HG02798 (cell line): ENCODE results near the gene VAMP1.

ENCODE experiments used
- ATAC-seq: cut with Tn5 transposase; IDR thresholded peaks from one replicate; pipeline ENCODE4 v1.9.1; 2021; ENCODE audit warnings: mild to moderate bottlenecking; ENCODE audit not compliant: unreplicated experiment, poor library complexity

VAMP1 gene

DNA sequence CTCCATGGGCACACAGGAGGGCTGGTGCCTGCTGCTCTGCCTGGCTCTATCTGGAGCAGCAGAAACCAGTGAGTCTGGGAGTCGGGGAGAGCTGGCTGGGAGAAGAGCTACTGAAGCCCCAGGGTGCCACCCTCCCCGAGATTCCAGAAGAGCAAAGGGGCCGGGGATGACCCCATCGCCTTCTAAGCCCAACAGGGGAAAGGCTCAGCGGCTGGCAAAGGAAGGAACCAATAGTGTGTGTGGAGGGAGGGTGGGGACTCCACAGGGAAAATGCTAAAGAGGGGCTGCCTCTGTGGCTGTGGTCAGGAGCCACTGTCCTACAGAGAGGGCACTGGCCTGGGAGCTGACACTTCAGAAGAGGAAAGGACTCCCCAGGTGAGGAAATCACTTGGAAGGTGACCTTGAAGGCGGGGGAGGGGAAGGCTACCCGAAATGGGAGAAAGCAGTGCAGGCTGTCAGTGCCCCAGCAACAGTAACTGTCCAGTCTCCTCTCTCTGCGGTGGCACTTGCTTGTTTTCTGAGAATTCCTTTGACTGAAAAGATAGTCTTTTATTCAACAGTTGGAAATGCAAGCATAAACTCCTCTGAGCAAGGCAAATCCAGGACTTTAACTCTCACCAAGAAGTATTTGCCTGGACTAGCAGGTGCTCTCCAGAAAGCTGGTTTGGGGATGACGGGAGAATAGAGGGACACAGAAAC lies 18.1 kb downstream of the VAMP1 start:
- no peak for ATAC-seq

DNA sequence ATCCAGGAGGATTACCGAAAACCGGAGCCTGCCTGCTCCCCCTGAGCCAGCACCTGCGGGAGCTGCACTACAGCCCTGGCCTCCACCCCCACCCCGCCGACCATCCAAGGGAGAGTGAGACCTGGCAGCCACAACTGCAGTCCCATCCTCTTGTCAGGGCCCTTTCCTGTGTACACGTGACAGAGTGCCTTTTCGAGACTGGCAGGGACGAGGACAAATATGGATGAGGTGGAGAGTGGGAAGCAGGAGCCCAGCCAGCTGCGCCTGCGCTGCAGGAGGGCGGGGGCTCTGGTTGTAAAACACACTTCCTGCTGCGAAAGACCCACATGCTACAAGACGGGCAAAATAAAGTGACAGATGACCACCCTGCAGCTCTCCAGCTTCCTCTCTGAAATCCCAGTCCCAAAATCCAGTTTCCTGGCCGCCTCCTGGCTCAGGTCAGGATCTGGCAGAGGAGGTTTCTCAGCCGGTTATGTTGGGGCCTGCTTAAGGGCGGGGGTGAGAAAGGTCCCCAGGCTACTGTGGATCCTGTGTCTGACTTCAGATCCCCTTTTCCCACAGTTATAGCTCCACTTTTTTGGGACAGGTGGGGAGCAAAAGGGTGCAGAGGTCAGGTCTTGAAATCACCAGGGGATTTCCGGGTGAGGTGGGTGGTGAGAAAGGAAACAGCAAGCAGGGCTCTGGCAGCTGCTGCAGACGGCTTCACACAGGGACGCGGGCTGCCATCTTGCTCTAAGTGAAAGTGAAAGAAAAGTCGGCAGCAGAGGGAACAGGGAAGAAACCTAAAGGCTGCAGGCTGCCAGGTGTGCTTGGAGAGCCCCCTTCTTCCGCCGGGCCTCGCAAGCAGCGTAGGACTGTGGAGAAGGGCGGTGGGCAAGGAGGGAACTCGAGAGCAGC lies 18.9 kb downstream of the VAMP1 start, which contains the start of gene TAPBPL:
TSS of gene TAPBPL (plus strand) at position 695 of the 897 bp plus-strand sequence. CDS start 207 bp downstream, outside the sequence.
- ATAC-seq = peak; percentile 67

- ATAC-seq = no peak
Measured at GRCh38 chr12:6450869-6451347, 19.6 kb downstream of the VAMP1 start.

GRCh38 chr12:6450091-6450868 lies 20.2 kb downstream of the VAMP1 start:
- no peak for ATAC-seq

- no peak for ATAC-seq
Measured at GRCh38 chr12:6444704-6445688, 25.5 kb downstream of the VAMP1 start, which contains the start of gene CD27. CD27 (plus strand) TSS chr12:6444955; CDS start chr12:6445096, 141 bp downstream.

- ATAC-seq = no peak
Measured at GRCh38 chr12:6444031-6444430, 26.4 kb downstream of the VAMP1 start.

- ATAC-seq = peak; percentile 39
Measured at GRCh38 chr12:6443361-6443983, 27.0 kb downstream of the VAMP1 start.

DNA sequence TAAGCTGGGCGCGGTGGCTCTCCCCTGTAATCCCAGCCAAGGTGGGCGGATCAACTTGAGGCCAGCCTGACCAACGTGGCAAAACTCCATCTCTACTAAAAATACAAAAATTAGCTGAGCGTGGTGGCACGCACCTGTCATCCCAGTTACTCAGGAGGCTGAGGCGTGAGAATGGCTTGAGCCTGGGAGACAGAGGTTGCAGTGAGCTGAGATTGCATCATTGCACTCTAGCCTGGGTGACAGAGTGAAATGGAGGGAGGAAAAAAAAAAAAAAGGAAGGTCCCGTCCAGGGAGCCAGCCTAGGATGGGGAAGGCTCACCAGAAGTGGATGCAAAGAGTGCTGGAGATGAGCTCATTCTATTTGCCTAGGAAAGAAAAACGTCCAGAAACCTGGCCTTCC lies 27.6 kb downstream of the VAMP1 start:
- no peak for ATAC-seq

DNA sequence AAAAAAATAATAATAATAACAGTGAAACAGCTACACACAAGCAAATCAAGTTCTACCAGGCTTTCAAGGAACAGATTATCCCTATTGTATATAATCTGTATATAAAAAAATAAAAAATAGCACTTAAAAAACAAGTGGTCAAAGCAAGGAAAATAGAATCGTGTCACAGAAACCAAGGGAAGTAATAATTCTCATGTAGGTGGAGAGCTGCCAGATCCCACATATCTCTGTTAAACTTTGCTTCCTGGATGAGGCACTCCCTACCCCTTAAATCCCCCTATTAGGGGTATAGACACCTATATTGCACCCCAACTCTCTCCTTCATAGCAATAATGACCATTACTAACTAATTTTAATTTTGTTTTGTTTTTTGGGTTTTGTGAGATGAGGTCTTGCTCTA lies 30.1 kb downstream of the VAMP1 start:
- no peak for ATAC-seq

- no peak for ATAC-seq
Measured at GRCh38 chr12:6438345-6438744, 32.1 kb downstream of the VAMP1 start.

- no peak for ATAC-seq
Measured at GRCh38 chr12:6437586-6437985, 32.9 kb downstream of the VAMP1 start.

- no peak for ATAC-seq
Measured at GRCh38 chr12:6435961-6436715, 34.3 kb downstream of the VAMP1 start.

DNA sequence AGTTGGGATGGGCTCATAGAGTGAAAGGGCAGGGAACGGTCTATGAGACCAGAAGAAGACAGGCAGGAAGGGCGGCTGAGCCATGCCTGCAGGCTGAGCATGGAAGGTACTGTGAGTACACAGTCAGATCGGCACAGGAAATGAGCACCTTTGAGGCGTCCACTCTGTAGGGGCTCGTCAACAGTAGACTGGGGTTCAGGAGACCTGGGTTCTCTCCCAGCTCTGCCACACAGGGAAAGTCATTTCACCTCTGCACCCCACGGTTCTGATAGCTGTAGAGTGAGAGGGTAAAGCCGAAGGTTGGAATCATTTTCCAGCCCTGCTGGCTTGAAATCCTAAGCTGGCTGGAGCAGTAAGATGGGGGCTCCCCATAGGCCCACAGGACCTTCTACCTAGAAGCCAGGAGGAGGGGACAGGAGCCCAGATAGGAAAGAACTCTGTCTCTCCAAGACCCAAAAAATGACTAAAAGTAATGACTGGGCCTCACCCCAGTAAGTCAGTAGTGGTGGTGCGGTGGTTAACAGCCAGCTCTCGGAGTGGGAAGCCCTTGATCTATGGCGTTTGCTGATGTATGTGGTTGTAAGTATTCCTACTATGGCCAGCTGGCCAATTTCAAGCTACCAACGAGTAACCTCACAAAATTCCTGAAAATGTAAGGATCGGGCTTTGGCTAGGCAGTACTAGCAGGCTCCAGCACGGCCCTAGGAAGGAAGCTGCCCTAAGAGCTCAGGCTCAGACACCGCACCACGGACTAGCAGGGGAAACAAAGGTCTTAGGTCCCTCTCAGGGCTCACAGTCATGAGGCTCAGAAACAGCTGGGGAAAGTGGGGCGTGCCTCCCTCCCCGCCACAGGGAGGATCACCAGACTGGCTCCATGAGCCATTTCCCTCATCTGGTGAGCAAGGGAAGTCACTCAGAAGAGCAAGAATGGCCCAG lies 36.0 kb downstream of the VAMP1 start:
- ATAC-seq = no peak

DNA sequence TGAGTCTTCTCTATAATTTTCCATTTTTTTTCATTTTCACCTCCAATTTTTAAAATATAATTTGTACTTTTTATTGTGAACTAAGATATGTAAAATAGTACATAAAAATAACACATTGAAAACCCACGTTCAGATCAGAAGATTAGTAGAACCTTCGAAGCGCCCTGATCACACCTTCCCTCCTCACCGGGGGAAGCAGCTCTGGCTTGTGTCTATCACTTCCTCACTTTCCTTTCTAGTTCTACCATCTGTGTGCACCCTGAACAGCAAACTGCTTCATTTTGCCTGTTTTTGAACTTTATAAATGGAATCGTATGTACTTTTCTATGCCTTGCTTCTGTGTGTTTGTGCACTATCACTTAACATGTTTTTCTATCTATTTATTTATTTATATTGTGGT lies 37.5 kb downstream of the VAMP1 start:
- ATAC-seq = no peak

DNA sequence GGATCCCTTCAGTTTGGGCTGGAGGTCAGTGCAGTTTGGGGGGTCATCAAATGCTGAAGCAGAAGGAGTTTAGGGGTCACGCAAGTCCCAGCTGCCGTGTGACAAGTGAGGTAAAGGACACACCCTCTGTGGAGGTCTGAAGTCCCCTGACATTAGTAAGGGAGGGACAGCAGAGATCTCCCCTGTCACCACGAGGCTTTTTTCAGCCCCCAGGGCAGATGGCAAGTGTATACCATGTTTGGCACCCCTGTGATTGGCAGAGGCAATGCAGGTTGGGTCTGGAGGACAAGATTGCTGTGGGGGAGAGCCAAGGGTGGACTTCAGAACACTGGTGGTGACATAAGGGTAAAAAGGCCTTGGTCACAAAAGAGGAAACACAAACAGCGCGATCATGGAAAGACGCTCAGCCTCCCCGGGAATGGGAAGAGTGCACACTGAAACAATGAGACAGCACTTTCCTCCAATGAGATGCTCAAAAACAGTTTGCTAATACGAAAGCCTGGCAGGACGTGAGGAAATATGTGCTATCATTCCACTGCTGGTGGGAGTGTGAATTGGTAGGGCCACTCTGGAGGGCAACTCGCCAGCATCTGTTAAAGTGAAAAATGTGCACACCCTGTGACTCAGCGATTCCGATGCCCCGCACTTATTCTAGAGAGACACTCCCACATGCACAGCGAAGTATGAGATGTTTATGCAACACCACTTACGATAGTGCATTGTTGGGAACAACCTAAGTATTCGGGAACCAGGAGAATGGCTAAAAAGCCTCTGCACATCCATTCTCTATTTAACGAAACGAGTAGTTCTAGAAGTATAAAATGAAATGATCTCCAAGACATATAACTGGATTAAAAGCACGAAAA lies 40.1 kb downstream of the VAMP1 start:
- ATAC-seq = no peak

DNA sequence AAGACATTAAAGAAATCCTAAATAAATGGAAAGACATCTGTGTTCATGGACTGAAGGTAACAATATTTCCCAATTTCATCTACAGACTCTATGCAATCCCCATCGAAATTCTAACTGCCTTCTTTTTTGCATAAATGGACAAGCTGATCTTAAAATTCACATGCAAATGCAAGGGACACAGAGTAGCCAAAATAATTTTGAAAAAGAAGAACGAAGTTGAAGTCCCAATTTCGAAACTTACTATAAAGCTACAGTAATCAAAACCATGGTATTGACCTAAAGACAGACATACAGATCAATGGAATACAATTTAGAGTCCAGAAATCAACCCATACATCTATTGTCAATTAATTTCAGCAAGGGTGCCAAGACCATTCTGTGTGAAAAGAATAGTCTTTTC lies 42.2 kb downstream of the VAMP1 start:
- no peak for ATAC-seq
